PFSK-1 (cell line): Measurements from ENCODE around the gene CMYA5.

Experiments
- FOXP2 ChIP-seq: optimal IDR thresholded peaks from 2 replicates; pipeline ENCODE3; 2011; ENCODE audit warnings: borderline replicate concordance, control low read depth, inconsistent platforms; ENCODE audit not compliant: insufficient read depth; ENCODE audit errors: extremely low read length, extremely low read depth
- POLR2AphosphoS5 ChIP-seq: IDR thresholded peaks from 2 replicates; pipeline ENCODE4 v1.6.1; 2012; ENCODE audit warnings: low read depth, mild to moderate bottlenecking, control low read depth, low read length, moderate library complexity
- REST ChIP-seq, 2 experiments: IDR thresholded peaks; 2 replicates each; pipeline versions ENCODE4 v1.6.1 to v1.8.0; 2011 to 2012; ENCODE audit warnings: low read depth in 2 of 2, low read length in 2 of 2, control low read depth in 1 of 2, inconsistent platforms in 1 of 2, mild to moderate bottlenecking in 1 of 2, moderate library complexity in 1 of 2; ENCODE audit not compliant: insufficient read depth in 1 of 2
- SIN3A ChIP-seq: IDR thresholded peaks from 2 replicates; pipeline ENCODE4 v1.6.1; 2012; ENCODE audit warnings: mild to moderate bottlenecking, low read length, moderate library complexity, borderline replicate concordance; ENCODE audit not compliant: insufficient read depth
- TAF1 ChIP-seq: IDR thresholded peaks from 2 replicates; pipeline ENCODE4 v1.6.1; 2012; ENCODE audit warnings: low read length, control low read depth, borderline replicate concordance; ENCODE audit not compliant: insufficient read depth

CMYA5 gene

GRCh38 chr5:79745255-79745654 lies 55.6 kb downstream of the CMYA5 start:
- TF ChIP-seq SIN3A (no peak), POLR2AphosphoS5 (no peak), TAF1 (no peak), FOXP2 (no peak), REST (IDR thresholded peaks at IDR 0.05; ENCODE audit: insufficient read depth in 1 of 2, low read depth in 2 of 2, low read length in 2 of 2) (no peak)

- TF ChIP-seq POLR2AphosphoS5 (no peak), REST (IDR thresholded peaks at IDR 0.05; ENCODE audit: insufficient read depth in 1 of 2, low read depth in 2 of 2, low read length in 2 of 2) (no peak), FOXP2 (no peak), TAF1 (no peak), SIN3A (no peak)
These were observed 57.3 kb downstream of the CMYA5 start for GRCh38 chr5:79746642-79747569.

GRCh38 chr5:79750611-79751510 lies 61.2 kb downstream of the CMYA5 start:
- no peak for TF ChIP-seq TAF1
- TF ChIP-seq SIN3A: no peak
- TF ChIP-seq POLR2AphosphoS5: no peak
- TF ChIP-seq REST (IDR thresholded peaks at IDR 0.05; ENCODE audit: insufficient read depth in 1 of 2, low read depth in 2 of 2, low read length in 2 of 2): no peak
- no peak for TF ChIP-seq FOXP2

- no peak for TF ChIP-seq REST (IDR thresholded peaks at IDR 0.05; ENCODE audit: insufficient read depth in 1 of 2, low read depth in 2 of 2, low read length in 2 of 2)
- no peak for TF ChIP-seq POLR2AphosphoS5
- no peak for TF ChIP-seq SIN3A
- no peak for TF ChIP-seq TAF1
- no peak for TF ChIP-seq FOXP2
These were observed 63.5 kb downstream of the CMYA5 start for GRCh38 chr5:79753092-79753491.
